ENCODE results near the gene RADIL. TPM values are rescaled to one million over a fixed set of nuclear protein-coding genes. Genes with fewer than 3 reads are reported as not detected.

RADIL gene
- total RNA-seq, 1 donor from 2014 or later = 2.1 TPM

GRCh38 chr7:4791101-4791737 is 92.3 kb downstream of the RADIL start:
- Mint-ChIP-seq H3K4me1 (ENCODE audit: unreplicated experiment) (peaks cover 2% of the 10 kb centered on the region), H3K27ac (ENCODE audit: unreplicated experiment) (no peak overlapping the region), H3K27me3 (ENCODE audit: unreplicated experiment) (no peaks in the 10 kb centered on the region), H3K9me3 (ENCODE audit: unreplicated experiment) (no peaks in the 10 kb centered on the region), H3K36me3 (ENCODE audit: unreplicated experiment) (peaks cover 22% of the 10 kb centered on the region), H3K4me3 (ENCODE audit: unreplicated experiment) (no peak overlapping the region)
- no peak for TF ChIP-seq CTCF (IDR thresholded peaks at IDR 0.05)
- no peak for DNase-seq (ENCODE audit: extremely low spot score, unreplicated experiment)

- DNase-seq (ENCODE audit: extremely low spot score, unreplicated experiment) = no peak
- Mint-ChIP-seq H3K4me3 (ENCODE audit: unreplicated experiment) (no peak overlapping the region), H3K9me3 (ENCODE audit: unreplicated experiment) (no peaks in the 10 kb centered on the region), H3K27ac (ENCODE audit: unreplicated experiment) (no peak overlapping the region), H3K4me1 (ENCODE audit: unreplicated experiment) (peaks cover 2% of the 10 kb centered on the region), H3K27me3 (ENCODE audit: unreplicated experiment) (no peaks in the 10 kb centered on the region), H3K36me3 (ENCODE audit: unreplicated experiment) (peaks cover 23% of the 10 kb centered on the region)
- no peak for TF ChIP-seq CTCF (IDR thresholded peaks at IDR 0.05)
Measured at GRCh38 chr7:4790516-4790991, 93.0 kb downstream of the RADIL start.

GRCh38 chr7:4790078-4790465 is 93.4 kb downstream of the RADIL start:
- H3K27ac Mint-ChIP-seq (ENCODE audit: unreplicated experiment) = no peak overlapping the region
- no peak overlapping the region for H3K4me3 Mint-ChIP-seq (ENCODE audit: unreplicated experiment)
- H3K9me3 Mint-ChIP-seq (ENCODE audit: unreplicated experiment) = no peaks in the 10 kb centered on the region
- TF ChIP-seq CTCF (IDR thresholded peaks at IDR 0.05) = no peak
- no peak for DNase-seq (ENCODE audit: extremely low spot score, unreplicated experiment)
- H3K4me1 Mint-ChIP-seq (ENCODE audit: unreplicated experiment) = peaks cover 2% of the 10 kb centered on the region
- peaks cover 23% of the 10 kb centered on the region for H3K36me3 Mint-ChIP-seq (ENCODE audit: unreplicated experiment)
- no peaks in the 10 kb centered on the region for H3K27me3 Mint-ChIP-seq (ENCODE audit: unreplicated experiment)

GRCh38 chr7:4789194-4790077 is 94.1 kb downstream of the RADIL start:
- DNase-seq (ENCODE audit: extremely low spot score, unreplicated experiment) = no peak
- no peaks in the 10 kb centered on the region for H3K9me3 Mint-ChIP-seq (ENCODE audit: unreplicated experiment)
- H3K4me1 Mint-ChIP-seq (ENCODE audit: unreplicated experiment) = peaks cover 2% of the 10 kb centered on the region
- no peak overlapping the region for H3K27ac Mint-ChIP-seq (ENCODE audit: unreplicated experiment)
- H3K27me3 Mint-ChIP-seq (ENCODE audit: unreplicated experiment) = no peaks in the 10 kb centered on the region
- no peak for TF ChIP-seq CTCF (IDR thresholded peaks at IDR 0.05)
- H3K36me3 Mint-ChIP-seq (ENCODE audit: unreplicated experiment) = peaks cover 23% of the 10 kb centered on the region
- no peak overlapping the region for H3K4me3 Mint-ChIP-seq (ENCODE audit: unreplicated experiment)

- Mint-ChIP-seq H3K36me3 (ENCODE audit: unreplicated experiment) (peaks cover 20% of the 10 kb centered on the region), H3K9me3 (ENCODE audit: unreplicated experiment) (no peaks in the 10 kb centered on the region), H3K27me3 (ENCODE audit: unreplicated experiment) (no peaks in the 10 kb centered on the region), H3K27ac (ENCODE audit: unreplicated experiment) (no peak overlapping the region), H3K4me1 (ENCODE audit: unreplicated experiment) (peaks cover 2% of the 10 kb centered on the region), H3K4me3 (ENCODE audit: unreplicated experiment) (no peak overlapping the region)
- no peak for TF ChIP-seq CTCF (IDR thresholded peaks at IDR 0.05)
- no peak for DNase-seq (ENCODE audit: extremely low spot score, unreplicated experiment)
Measured at GRCh38 chr7:4788627-4789189, 94.8 kb downstream of the RADIL start.

Measured in osteocyte (in vitro differentiated cells).